H54 (cell line): Measurements from ENCODE around the gene LMLN.
"Not testable (repeated sequence)": the region's sequence is repeated elsewhere in the genome, so short reads cannot be mapped to it uniquely, and the experiment has no call there.

Source experiments
- DNase-seq: peaks from one replicate; pipeline ENCODE4 v3.0.0; 2011; ENCODE audit warnings: low spot score, mixed read lengths; ENCODE audit not compliant: insufficient read length
- FAIRE-seq: peaks from 3 replicates; lab custom pipeline; 2011; peaks lifted over from hg19 to GRCh38; lab: Jason Lieb, UNC
- POLR2A ChIP-seq: IDR thresholded peaks from 2 replicates; pipeline ENCODE4 v1.6.1; 2011; ENCODE audit warnings: low read depth, mild to moderate bottlenecking, low read length

The LMLN gene

DNA sequence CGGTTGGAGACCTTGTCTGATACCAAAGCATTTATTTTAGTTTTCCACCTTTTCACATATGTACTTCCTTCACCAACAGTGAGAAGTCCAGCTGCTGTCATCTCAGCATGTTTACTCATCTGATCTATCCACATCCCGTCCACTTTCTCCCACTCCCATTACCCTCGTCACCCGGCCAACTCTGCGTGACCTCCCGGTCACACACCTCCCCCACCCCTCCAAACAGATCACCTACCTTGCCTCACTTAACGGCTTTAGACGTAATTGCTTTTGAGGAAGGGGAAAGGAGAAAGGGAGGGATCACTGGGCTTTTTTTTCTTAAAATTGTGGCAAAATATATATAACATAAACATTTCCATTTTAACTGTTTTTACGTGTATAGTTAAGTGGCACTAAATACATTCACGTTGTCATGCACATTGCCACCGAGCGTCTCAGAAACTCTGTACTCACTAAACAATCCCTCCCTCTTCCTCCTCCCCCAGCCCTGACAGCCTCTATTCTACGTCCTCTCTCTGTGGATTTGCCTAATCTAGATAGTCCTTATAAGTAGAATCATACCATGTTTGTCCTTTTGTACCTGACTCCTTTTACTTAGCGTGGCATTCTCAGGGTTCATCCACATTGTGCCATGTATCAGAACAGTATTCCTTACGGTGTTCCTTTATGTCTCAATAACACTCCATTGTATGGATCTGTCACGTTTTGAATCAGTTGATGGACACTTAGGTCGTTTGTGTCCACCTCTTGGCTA, 67.2 kb downstream of the LMLN start:
- DNase-seq (no peak), FAIRE-seq (no peak)
- no peak for TF ChIP-seq POLR2A

DNA sequence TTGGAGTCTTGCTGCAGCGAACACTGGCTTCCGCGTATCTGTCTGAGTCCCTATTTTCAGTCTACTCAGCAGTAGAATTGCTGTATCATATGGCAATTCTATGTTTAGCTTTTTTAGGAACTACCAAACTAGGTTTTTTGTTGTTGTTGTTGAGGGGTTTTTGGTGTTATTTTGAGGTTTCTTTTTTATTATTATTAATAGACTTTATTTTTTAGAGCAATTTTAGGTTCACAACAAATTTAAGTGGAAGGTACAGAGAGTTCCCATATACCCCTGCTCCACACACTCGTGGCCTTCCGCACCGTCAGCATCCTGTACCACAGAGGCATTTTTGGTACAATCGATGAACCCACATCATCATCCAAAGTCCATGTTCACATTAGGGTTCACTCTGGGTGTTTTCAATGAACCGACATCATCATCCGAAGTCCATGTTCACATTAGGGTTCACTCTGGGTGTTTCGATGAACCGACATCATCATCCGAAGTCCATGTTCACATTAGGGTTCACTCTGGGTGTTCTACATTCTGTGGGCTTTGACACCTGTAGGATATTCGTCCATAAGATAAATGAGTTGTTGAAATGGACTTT, 67.9 kb downstream of the LMLN start:
- FAIRE-seq (no peak), DNase-seq (no peak)
- TF ChIP-seq POLR2A: no peak

DNA sequence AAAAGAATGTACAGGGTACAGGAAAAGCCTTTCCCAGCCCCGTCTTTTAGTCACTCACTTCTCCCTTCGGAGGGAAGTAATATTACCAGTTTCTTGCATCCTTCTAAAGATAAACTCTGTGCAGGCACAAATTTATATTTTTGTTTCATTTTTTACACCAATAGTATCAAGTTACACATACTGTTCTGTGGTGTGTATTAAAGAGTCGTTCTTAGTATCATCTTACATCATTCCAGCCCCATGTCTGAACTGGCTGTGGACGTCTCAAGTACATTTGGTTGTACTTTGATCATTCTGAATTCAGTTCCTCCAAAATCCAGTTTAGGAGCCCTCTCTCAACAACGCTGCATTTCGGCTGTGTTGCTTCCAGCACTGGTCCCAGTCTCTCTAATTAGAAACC, 68.7 kb downstream of the LMLN start:
- no peak for FAIRE-seq
- no peak for TF ChIP-seq POLR2A
- DNase-seq: no peak

DNA sequence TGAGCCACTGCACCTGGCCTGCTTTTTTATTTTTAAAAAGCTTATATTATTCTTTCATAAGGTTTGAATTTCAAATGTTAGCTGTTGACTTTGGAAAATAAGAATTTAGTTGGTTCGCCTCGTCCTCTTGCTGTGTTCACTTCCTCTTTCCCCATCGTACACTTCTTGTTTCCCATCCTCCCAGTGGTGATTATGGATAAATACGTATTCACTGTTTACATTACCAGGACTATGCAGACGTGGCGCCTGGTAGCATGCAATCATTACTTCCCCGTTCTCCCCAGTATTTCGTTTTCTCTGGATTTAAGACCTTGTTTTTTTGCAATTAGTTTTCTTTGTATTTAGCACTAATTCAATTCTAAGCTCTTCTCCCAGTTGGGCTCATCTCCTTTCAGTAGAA, 70.1 kb downstream of the LMLN start:
- DNase-seq (no peak), FAIRE-seq (no peak)
- no peak for TF ChIP-seq POLR2A

DNA sequence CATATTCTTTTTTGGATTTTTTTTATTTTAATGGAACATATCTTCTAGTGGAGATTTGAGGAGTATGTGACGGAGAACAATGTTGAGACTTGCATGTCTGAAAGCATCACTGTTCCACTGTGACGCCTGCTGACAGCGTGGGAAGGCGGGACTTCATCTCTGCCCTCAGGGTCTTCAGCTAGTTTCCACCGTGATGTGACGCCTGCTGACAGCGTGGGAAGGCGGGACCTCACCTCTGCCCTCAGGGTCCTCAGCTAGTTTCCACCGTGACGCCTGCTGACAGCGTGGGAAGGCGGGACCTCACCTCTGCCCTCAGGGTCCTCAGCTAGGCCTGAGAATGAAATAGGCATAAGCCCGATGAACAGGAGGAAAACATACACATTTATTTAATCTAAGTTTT, 70.7 kb downstream of the LMLN start:
- DNase-seq (no peak), FAIRE-seq (no peak)
- no peak for TF ChIP-seq POLR2A

DNA sequence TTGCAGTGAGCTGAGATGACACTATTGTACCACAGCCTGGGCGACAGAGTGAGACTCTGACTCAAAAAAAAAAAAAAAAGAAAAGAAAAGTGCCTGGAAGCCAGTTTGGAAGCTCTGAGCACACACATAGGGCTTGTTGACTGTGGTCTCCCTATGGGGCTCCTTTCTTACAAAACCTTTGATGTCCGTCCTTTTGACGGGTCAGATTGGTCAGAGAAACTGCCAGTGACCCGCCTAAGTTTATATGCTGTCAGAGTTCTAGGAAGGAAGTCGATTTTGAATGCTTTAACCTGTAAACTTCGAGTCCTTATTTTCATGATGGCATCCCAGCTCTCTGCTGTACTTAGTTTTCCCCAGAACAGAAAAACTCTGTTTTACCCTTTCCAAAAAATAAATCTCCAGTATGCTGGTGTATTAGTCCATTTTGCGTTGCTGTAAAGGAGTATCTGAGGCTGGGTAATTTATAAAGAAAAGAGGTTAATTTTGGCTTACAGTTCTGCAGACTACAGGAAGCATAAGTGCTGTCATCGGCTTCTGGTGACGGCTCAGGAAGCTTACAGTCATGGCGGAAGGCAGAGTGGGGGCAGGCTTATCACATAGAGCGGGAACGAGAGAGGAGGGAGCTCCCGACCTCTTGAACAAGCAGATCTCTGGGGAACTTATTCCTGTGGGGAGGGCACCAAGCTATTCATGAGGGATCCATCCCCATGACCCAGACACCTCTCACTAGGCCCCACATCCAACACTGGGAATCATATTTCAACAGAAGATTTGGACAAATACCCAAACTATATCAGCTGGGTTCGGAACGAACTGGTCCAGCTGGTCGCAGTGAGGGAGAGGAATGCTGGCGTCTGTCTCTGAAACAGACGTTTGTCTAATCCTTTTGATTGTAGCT, 72.3 kb downstream of the LMLN start:
- FAIRE-seq (no peak), DNase-seq (no peak)
- TF ChIP-seq POLR2A: no peak

DNA sequence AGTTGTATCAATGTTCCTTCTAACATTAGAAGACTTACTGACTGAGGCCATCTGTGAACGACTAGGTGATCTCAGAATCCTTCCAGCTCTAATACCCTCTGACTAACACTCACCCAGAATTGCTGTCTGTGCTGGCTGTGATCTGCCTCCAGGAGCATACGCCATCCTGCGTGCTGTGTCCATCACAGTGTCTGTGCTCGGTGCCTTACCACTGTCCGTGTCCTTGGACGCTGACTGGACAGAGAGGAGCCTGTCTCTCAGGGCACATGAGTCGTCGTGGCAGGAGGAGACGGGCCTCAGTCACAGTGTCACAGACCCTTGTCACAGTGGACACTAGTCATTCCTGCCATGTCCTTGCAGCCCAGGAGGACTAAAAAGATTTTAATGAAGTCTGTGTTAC, 83.1 kb downstream of the LMLN start:
- FAIRE-seq (no peak), DNase-seq (no peak)
- no peak for TF ChIP-seq POLR2A

DNA sequence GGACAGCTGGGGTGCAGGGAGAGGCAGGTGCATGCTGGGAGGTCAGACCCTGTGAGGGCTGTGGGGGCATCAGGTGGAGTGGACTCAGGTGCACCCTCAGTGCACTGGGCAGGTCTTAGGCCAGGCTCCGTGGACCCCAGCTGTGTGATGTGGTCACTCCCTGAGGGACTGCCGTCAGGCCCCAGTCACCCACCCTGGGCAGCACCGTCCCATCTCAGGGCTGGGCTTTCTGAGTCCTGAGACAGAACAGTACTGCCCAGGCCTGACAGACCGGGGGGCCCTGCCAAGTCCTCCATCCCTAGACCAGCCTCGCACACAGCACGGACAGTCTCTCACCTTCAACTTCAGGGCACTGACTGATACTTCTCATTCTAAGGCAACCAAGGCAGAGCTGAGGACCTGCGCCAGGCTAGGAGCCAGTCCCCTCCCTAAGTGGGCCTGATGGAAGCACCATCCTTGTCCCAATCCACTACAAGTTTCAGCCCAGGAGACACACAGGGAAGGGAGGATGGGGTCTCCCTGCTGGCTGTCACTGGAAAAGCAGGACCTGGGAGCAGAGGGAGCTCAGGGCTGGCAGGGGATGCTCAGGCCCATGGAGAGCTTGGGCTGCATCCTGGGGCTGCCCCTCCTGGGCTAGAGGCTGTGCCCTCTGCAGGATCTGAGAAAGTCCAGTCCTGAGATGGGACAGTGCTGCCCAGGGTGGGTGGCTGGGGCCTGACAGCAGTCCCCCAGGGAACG, 86.3 kb downstream of the LMLN start:
- no peak for TF ChIP-seq POLR2A
- no peak for FAIRE-seq
- no peak for DNase-seq

DNA sequence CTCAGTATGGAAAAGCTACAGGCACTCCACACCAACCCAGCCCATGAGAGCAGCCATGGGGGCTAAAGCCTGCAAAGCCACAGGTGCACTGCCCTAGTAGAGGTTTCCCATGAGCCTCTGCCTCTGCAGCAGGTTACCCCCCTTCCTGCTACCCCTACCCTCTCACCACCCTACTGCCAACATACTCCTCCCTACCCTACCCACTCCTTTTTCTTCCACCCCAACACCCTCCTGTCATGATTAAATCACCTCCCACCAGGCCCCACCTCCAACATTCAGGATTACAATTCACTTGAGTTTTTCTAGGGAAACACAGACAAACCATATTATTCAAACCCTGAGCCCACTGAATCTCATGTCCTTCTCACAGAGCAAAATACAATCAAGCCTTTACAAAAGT, 88.4 kb downstream of the LMLN start:
- FAIRE-seq (no peak), DNase-seq (no peak)

DNA sequence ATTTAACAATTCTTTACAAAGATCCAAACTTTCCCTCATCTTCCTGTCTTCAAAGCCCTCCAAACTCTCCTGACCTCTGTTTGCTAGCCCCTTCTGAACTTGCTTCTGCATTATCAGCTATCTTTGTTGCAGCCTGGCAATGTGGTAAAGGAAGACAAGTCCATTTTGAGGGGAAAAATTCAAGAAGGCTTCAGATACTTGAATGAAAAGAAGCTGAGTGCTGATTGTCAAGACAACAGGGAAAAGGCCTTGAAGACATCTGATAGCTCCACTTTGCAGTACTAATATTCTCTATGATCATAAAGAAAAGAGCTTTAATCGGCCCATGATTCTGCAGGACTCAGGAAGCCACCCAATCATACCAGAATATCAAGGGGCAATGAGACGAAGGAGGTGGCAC, 91.8 kb downstream of the LMLN start:
- no peak for FAIRE-seq
- DNase-seq: no peak
- TF ChIP-seq POLR2A: no peak

More for the DNA sequence above, 88.4 kb downstream of the LMLN start:
- no peak for TF ChIP-seq POLR2A

DNA sequence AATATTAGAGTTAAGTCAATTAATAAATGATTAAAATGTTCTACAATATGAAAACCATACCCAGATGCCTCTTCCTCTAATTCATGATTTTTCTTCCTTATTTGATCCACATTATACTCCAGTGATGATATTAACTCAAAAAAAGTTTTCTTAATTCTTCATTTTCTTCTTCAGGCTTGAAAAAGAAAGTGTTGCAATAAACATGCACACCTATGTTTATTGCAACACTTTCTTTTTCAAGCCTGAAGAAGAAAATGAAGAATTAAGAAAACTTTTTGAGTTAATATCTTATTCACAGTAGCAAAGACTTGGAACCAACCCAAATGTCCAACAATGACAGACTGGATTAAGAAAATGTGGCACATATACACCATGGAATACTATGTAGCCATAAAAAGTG, 93.4 kb downstream of the LMLN start:
- not testable (repeated sequence) for DNase-seq
- FAIRE-seq: peak; percentile 6

DNA sequence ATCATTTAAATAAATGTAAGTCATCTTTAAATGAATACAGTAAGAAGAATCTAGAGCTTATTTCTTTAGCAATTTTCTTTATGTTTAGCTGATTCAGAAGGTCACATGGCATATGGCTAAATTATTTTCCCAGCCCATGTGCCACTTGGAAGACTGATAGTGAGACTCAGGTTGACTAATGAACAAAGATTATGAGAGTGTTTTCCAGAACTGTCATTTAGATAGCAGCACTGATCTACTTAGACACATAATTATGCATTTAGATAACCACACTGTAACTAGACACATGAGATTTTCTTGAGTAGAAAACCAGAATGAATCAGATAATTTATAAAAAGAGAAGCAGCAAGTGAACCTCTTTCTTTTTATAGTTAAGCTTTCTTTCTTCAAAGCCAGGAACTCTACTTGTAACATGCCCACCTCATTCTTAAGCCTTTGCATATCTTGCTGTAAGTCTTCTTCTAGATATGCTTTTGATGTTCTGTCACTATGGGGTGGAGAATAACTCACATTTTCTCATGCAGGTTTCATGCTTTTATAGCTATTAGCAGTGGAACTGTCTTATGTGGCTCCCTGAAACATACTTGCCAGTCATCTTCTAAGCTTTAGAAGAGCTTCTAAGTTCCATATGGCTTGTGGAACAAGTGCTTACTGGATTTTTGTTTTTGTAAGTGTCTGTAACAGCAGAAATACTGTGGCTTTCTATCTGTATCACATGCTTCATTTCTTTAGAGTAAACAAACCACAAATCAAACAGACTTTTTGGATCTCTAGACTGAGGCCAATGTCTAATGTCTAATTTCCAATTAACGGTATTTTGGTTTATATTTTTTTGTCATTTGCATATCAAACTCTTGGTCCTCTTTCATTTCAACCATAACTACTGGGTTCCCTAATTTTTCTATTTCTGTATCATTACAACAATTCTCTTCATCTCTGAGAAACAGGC, 101.4 kb downstream of the LMLN start:
- no peak for TF ChIP-seq POLR2A
- FAIRE-seq: no peak
- no peak for DNase-seq

DNA sequence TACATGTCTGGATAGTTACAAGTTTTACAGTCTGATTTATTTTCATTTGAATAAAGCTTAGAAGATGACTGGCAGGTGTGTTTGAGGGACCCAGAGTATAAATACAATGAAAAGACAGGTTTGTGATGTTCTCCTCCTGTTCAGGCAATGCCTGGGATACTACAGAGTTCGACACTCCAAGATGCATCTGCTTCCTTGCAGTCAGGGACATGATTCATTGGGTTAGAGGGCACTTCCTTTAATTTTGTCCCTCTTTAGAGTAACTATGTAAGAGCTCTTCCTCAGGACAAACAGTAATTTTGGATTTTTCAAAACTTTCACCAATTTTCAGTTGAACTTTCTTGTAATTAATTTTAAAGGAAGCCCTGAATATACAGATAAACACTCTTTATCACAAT, 102.0 kb downstream of the LMLN start:
- DNase-seq (no peak), FAIRE-seq (peak; percentile 60)
- TF ChIP-seq POLR2A: no peak
